ENCODE results near the gene XRCC6. TPM values are rescaled to one million over a fixed set of nuclear protein-coding genes. Genes with fewer than 3 reads are reported as not detected.
"Not testable (repeated sequence)": the region's sequence is repeated elsewhere in the genome, so short reads cannot be mapped to it uniquely, and the experiment has no call there.

The XRCC6 gene
- total RNA-seq: 320 and 484 TPM in 2 replicates

- peak; percentile 99 for DNase-seq (ENCODE audit: low read depth)
These were observed at the start of gene XRCC6 for GRCh38 chr22:41621099-41621910. Gene XRCC6, plus strand, starts transcription at chr22:41621295. Its CDS starts 710 bp downstream, at chr22:41622005.

DNA sequence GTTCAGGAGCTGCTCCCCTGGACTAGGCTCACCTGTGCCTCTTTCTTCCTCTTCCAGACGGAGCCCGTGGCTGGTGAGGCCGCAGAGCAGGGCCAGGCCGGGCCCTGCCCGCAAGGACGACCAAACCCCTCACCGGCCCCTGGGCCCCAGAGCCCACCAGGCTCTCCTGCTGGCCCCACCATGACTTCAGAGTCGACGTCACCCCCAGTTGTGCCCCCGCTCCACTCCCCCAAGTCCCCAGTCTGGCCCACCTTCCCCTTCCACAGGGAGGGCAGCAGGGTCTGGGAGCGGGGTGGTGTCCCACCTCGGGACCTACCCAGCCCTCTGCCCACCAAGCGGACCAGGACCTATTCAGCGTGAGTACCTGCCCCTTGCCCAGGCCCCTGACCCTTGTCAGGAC lies 49.3 kb upstream of the XRCC6 start:
- DNase-seq (ENCODE audit: low read depth): no peak

GRCh38 chr22:41572305-41572704 lies 48.8 kb upstream of the XRCC6 start:
- DNase-seq (ENCODE audit: low read depth): not testable (repeated sequence)

GRCh38 chr22:41573677-41574076 lies 47.4 kb upstream of the XRCC6 start:
- no peak for DNase-seq (ENCODE audit: low read depth)

DNA sequence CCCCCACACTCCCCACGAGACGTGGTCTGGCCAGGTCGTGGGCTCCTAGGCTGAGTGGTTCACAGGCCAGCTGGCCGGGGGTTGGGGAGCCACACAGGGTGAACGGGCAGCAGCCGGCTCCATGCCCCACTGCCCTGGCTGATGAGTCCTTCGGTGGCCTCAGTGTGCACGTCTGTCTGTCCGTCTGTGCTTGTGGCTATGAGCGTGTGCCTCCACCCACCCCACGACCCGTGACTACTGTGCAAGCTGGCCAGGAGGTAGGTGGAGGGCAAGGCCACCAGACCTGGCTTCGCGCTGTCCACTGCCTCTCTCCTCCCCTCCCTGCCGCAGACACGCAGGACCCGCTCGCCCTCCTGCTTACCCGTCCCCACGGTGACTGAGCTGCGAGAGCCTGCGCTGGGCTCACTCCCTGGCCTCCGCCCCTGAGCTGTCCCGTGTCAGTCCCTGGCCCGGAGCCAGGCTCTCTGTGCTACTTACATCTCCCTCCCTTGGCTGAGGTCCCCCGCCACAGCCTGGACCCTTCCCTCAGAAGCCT lies 46.2 kb upstream of the XRCC6 start:
- no peak for DNase-seq (ENCODE audit: low read depth)

- no peak for DNase-seq (ENCODE audit: low read depth)
These were observed 45.6 kb upstream of the XRCC6 start for GRCh38 chr22:41575533-41575932.

DNA sequence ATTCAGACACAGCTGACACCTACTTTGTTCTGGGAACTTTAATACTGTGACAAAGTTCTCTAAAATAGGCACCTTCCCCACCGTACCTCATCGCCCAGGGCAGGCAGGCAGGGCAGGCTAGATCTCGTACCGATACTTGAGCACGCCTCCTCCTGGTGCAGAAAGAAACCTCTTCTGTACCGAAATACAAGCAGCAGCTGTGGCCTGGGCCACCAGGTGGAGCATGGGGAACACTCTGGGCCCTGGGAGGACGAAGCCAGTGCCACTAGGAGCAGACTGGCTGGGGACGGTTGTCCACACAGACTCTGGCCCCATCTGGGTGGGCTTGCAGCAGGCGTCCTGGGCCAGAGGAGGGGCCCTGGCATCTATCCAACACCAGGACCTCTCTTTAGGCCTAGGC lies 44.2 kb upstream of the XRCC6 start:
- DNase-seq (ENCODE audit: low read depth): peak; percentile 66

- no peak for DNase-seq (ENCODE audit: low read depth)
These were observed 43.0 kb upstream of the XRCC6 start for GRCh38 chr22:41578114-41578513.

DNA sequence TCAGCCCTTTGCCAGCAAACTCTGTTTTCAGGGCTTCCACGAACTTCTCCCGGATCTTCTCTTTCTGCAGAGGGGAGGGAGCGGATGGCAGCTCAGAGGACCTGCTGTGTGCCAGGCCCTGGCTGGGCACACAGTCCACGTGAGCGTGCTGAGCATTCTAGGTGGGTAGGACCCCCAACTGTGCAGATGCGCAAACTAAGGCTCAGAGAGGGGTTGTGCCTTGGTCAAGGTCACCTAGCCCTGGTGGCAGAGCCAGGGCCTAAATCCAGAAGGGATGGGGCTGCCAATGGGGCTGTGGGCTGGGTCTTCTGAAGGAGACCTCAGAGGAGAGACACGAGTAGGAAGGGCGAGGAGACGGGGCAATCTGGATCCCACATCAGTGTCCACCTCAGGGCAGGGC lies 42.3 kb upstream of the XRCC6 start:
- DNase-seq (ENCODE audit: low read depth): no peak

- no peak for DNase-seq (ENCODE audit: low read depth)
These were observed 41.6 kb upstream of the XRCC6 start for GRCh38 chr22:41579297-41579996.

GRCh38 chr22:41579997-41580355 lies 41.1 kb upstream of the XRCC6 start:
- no peak for DNase-seq (ENCODE audit: low read depth)

- no peak for DNase-seq (ENCODE audit: low read depth)
These were observed 38.4 kb upstream of the XRCC6 start for GRCh38 chr22:41582694-41583093.

- DNase-seq (ENCODE audit: low read depth): no peak
These were observed 36.2 kb upstream of the XRCC6 start for GRCh38 chr22:41584881-41585280.

DNA sequence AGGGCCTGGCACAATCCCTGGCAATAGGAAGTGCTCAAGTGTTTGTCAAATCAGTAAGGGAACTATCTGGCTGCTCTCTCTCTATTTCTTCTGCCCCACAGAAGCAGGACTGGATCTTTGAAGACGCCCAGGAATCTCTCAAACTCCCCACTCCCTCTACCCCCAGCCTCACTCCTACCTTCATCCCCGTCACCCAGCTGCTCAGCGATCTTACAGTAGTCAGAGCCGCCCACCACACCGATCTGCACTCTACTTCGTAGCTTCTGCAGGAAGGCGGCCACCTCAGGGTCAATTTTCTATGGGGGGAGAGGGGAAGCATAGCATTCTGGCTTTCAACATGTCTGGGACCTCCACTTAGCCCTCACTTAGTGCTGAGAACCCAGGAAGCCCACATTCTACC lies 35.2 kb upstream of the XRCC6 start:
- DNase-seq (ENCODE audit: low read depth): no peak

- DNase-seq (ENCODE audit: low read depth): no peak
These were observed 33.8 kb upstream of the XRCC6 start for GRCh38 chr22:41587347-41587723.

- DNase-seq (ENCODE audit: low read depth): peak; percentile 96
These were observed 31.5 kb upstream of the XRCC6 start, which contains the start of gene PMM1 for GRCh38 chr22:41589391-41590241. Gene PMM1, minus strand, starts transcription at chr22:41589840. Its CDS starts 35 bp downstream, at chr22:41589805.

DNA sequence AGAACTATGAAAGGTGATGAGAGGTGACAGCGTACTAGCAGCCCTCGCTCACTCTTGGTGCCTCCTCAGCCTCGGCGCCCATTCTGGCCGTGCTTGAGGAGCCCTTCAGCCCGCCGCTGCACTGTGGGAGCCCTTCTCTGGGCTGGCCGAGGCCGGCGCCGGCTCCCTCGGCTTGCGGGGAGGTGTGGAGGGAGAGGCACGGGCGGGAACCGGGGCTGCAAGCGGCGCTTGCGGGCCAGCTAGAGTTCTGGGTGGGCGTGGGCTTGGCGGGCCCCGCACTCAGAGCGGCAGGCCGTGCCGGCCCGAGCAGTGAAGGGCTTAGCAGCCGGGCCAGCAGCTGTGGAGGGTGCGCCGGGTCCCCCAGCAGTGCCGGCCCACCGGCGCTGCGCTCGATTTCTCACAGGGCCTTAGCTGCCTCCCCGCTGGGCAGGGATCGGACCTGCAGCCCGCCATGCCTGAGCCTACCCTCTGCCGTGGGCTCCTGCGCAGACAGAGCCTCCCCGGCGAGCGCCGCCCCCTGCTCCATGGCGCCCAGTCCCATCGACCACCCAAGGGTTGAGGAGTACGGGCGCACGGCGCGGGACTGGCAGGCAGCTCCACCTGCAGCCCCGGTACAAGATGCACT lies 27.6 kb upstream of the XRCC6 start:
- not testable (repeated sequence) for DNase-seq (ENCODE audit: low read depth)

DNA sequence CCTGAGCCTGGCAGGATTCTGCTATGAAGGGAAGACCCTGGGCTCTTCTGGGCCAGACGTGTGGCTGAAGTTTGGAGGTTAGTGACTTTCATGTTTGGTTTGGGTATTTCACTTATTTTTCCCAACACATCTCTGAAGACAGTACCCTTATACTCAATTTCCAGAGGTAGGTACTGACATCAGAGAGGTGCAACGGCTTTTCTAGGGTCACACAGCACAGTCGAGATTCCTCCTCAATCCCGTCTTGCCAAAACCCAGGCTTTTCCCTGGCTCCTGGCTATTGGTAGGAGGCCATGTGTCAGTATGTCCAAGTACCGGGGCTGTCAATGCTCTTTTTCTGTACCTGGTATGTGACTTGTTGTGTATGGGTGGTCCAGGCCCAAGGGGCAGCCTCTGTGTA lies 25.4 kb upstream of the XRCC6 start:
- no peak for DNase-seq (ENCODE audit: low read depth)

- DNase-seq (ENCODE audit: low read depth): peak; percentile 33
These were observed 24.1 kb upstream of the XRCC6 start for GRCh38 chr22:41596776-41597634.

- DNase-seq (ENCODE audit: low read depth): no peak
These were observed 23.5 kb upstream of the XRCC6 start for GRCh38 chr22:41597635-41597953.

GRCh38 chr22:41598081-41598480 lies 23.0 kb upstream of the XRCC6 start:
- peak; percentile 76 for DNase-seq (ENCODE audit: low read depth)

Data from renal cortical epithelial cell (primary cell).